K562 (cell line): Measurements from ENCODE around the gene LRRC19. TPM values are rescaled to one million over a fixed set of nuclear protein-coding genes. Genes with fewer than 3 reads are reported as not detected.

ENCODE experiments used
- ATAC-seq: fragments of 200-7000 bp; cut with Tn5 transposase; 3 replicates; pipeline ENCODE4 v1.9.1; 2020; ENCODE audit warnings: moderate library complexity
- BruUV-seq: library from RNA; stranded (reverse); fragments of 400-500 nt; replicated peaks from 2 replicates; lab custom pipeline; 2021; lab: Mats Ljungman, UMichigan
- CTCF ChIA-PET: fragments of 300-600 bp; formaldehyde crosslinking; extraction: SDS; loops from one replicate; lab custom pipeline; 2021; ENCODE audit warnings: low intra/inter-chr PET ratio; lab: Yijun Ruan, JAX
- POLR2A ChIA-PET: fragments of 300-600, 350-650 bp; sonication (Branson Sonifier 250); formaldehyde crosslinking; extraction: SDS; loops from one replicate; lab custom pipeline; 2021; ENCODE audit warnings: antibody characterized with exemption, inconsistent platforms; lab: Yijun Ruan, JAX
- DNase-seq, 4 experiments: peaks; one replicate each; pipeline versions ENCODE4 v3.0.0 to v3.0.0-alpha.2; 2011 to 2018; ENCODE audit warnings: low spot score in 3 of 4, mixed read lengths in 3 of 4; ENCODE audit errors: extremely low read depth in 1 of 4
- FAIRE-seq: peaks from 2 replicates; lab custom pipeline; 2011; peaks lifted over from hg19 to GRCh38; lab: Jason Lieb, UNC
- H2AFZ ChIP-seq: 2 replicates; pipeline ENCODE4 v1.6.0; 2011; ENCODE audit warnings: low read depth, low read length, control low read depth, inconsistent platforms
- H3K27ac ChIP-seq: fragments of 200-600 bp; 3 replicates; pipeline ENCODE4 v1.8.0; 2011; ENCODE audit warnings: low read depth, mild to moderate bottlenecking, control low read depth, inconsistent platforms, low read length, moderate library complexity, mixed read lengths; ENCODE audit errors: extremely low read depth
- H3K27me3 ChIP-seq, 2 experiments: fragments of 300-600 bp in 1 of 2; 2 replicates in 1 of 2; 3 replicates in 1 of 2; pipeline versions ENCODE4 v1.6.0 to v1.8.0; 2011; ENCODE audit warnings: inconsistent platforms in 2 of 2, low read length in 2 of 2, mild to moderate bottlenecking in 1 of 2, mixed read lengths in 1 of 2, moderate library complexity in 1 of 2; ENCODE audit not compliant: control insufficient read depth in 2 of 2, insufficient read depth in 2 of 2
- H3K36me3 ChIP-seq: fragments of 300-600 bp; 3 replicates; pipeline ENCODE4 v1.8.0; 2011; ENCODE audit warnings: mild to moderate bottlenecking, low read length, inconsistent platforms; ENCODE audit not compliant: control insufficient read depth, insufficient read depth
- H3K4me1 ChIP-seq, 2 experiments: fragments of 200-600 bp in 1 of 2; replicated peaks in 1 of 2; 2 replicates in 1 of 2; 3 replicates in 1 of 2; pipeline versions ENCODE4 v1.5.1 to v1.8.0; 2011; ENCODE audit warnings: inconsistent platforms in 2 of 2, low read length in 2 of 2, mild to moderate bottlenecking in 1 of 2, mixed read lengths in 1 of 2, moderate library complexity in 1 of 2; ENCODE audit not compliant: control insufficient read depth in 2 of 2, insufficient read depth in 2 of 2
- H3K4me2 ChIP-seq: 2 replicates; pipeline ENCODE4 v1.6.1; 2011; ENCODE audit warnings: low read length, control low read depth, inconsistent platforms, mixed read lengths; ENCODE audit not compliant: insufficient read depth
- H3K4me3 ChIP-seq: fragments of 200-600 bp; sonication (generic), shearing (Covaris generic); 2 replicates; pipeline ENCODE4 v1.5.1; 2016; ENCODE audit warnings: control low read depth, inconsistent platforms
- H3K79me2 ChIP-seq: fragments of 200-600 bp; 3 replicates; pipeline ENCODE4 v1.8.0; 2011; ENCODE audit warnings: low read length, inconsistent platforms; ENCODE audit not compliant: control insufficient read depth, insufficient read depth
- H3K9ac ChIP-seq, 2 experiments: 2 replicates each; pipeline versions ENCODE4 v1.6.0 to v1.6.1; 2011; ENCODE audit warnings: low read depth in 2 of 2, low read length in 2 of 2, control low read depth in 1 of 2, inconsistent platforms in 1 of 2, mild to moderate bottlenecking in 1 of 2, mixed read lengths in 1 of 2; ENCODE audit not compliant: insufficient read depth in 1 of 2
- H3K9me1 ChIP-seq: one replicate; pipeline ENCODE4 v1.6.0; 2011; ENCODE audit warnings: inconsistent platforms, mild to moderate bottlenecking, low read length, moderate library complexity; ENCODE audit not compliant: control insufficient read depth, insufficient read depth
- H3K9me3 ChIP-seq: replicated peaks from 2 replicates; pipeline ENCODE4 v1.5.1; 2011; ENCODE audit warnings: low read depth, low read length, inconsistent platforms; ENCODE audit not compliant: control insufficient read depth, insufficient read depth
- H4K20me1 ChIP-seq: replicated peaks from 2 replicates; pipeline ENCODE4 v1.6.1; 2011; ENCODE audit warnings: low read length, inconsistent platforms, mixed read lengths; ENCODE audit not compliant: control insufficient read depth, insufficient read depth
- ATF3 ChIP-seq, 2 experiments: fragments of 450-650 bp in 1 of 2; sonication (generic) in 1 of 2; formaldehyde crosslinking in 1 of 2; IDR thresholded peaks in 1 of 2; conservative IDR thresholded peaks in 1 of 2; 2 replicates each; pipeline versions ENCODE4 v1.6.1 to v1.8.1; 2016 to 2023; ENCODE audit warnings: mild to moderate bottlenecking in 2 of 2, moderate library complexity in 2 of 2, inconsistent platforms in 1 of 2, missing genetic modification reagents in 1 of 2
- CREB1 ChIP-seq, 2 experiments: sonication (generic) in 1 of 2; formaldehyde crosslinking in 1 of 2; IDR thresholded peaks; 2 replicates each; pipeline versions ENCODE4 v1.6.1 to v1.8.0; 2012 to 2022; ENCODE audit warnings: inconsistent platforms in 1 of 2, mild to moderate bottlenecking in 1 of 2, missing genetic modification reagents in 1 of 2, moderate library complexity in 1 of 2
- MCM3 ChIP-seq: fragments of 450-650 bp; IDR thresholded peaks from 2 replicates; pipeline ENCODE4 v1.6.1; 2016
- PCBP2 ChIP-seq: fragments of 200-400 bp; formaldehyde crosslinking; IDR thresholded peaks from 2 replicates; pipeline ENCODE4 v1.6.1; 2018; ENCODE audit warnings: low read length, low read depth, mild to moderate bottlenecking, moderate library complexity; ENCODE audit not compliant: poor library complexity, severe bottlenecking
- POLR2A ChIP-seq: fragments of 450-650 bp; conservative IDR thresholded peaks from 2 replicates; pipeline ENCODE4 v1.6.1; 2016
- PRMT5 ChIP-seq: sonication (generic); formaldehyde crosslinking; IDR thresholded peaks from 2 replicates; pipeline ENCODE4 v1.5.0; 2020; ENCODE audit warnings: missing genetic modification reagents
- RBM34 ChIP-seq: fragments of 200-400 bp; formaldehyde crosslinking; IDR thresholded peaks from 2 replicates; pipeline ENCODE4 v1.6.1; 2018; ENCODE audit warnings: low read length, borderline replicate concordance; ENCODE audit not compliant: insufficient read depth
- TRIM25 ChIP-seq: fragments of 450-650 bp; IDR thresholded peaks from 2 replicates; pipeline ENCODE4 v1.7.0; 2016; ENCODE audit warnings: borderline replicate concordance
- VEZF1 ChIP-seq: fragments of 200-800 bp; sonication (Bioruptor generic); IDR thresholded peaks from 2 replicates; pipeline ENCODE4 v1.6.1; 2017; ENCODE audit warnings: missing genetic modification characterization, missing compliant biosample characterization
- ZBTB5 ChIP-seq: fragments of 450-650 bp; IDR thresholded peaks from 2 replicates; pipeline ENCODE4 v1.6.1; 2017; ENCODE audit warnings: antibody characterized with exemption
- WGBS: fragments of 100-300 bp; shearing (Covaris generic); methylation state at CpG from one replicate; pipeline ENCODE4 v1.1.6; 2016; ENCODE audit warnings: low coverage, mixed read lengths; ENCODE audit not compliant: insufficient coverage; ENCODE audit errors: missing lambda C conversion rate; 5-methylcytosine and 5-hydroxymethylcytosine counted together
- in situ Hi-C: fragments of 300-500 bp; cut with MboI; formaldehyde crosslinking; loops from 4 replicates; pipeline ENCODE4 v1.15.0; 2018; ENCODE audit warnings: inconsistent platforms, mixed read lengths
- intact Hi-C: fragments of 100-400 bp; cut with micrococcal nuclease; formaldehyde crosslinking; loops from 2 replicates; pipeline ENCODE4 v1.14.2; 2022
- polyA plus RNA-seq, 8 experiments: library from polyadenylated mRNA; depleted of rRNA in 4 of 8; stranded (reverse) in 5 of 8; unstranded in 3 of 8; fragments of >200 nt; fragmentation: Nextera tagmentation in 2 of 8; fragmentation: Illumina TruSeq in 1 of 8; extraction: Ambion mirVana in 2 of 8; extraction: Trizol in 1 of 8; gene quantifications; 2 replicates each; pipeline versions ENCODE4 v1.2.1 to v1.2.3, GENCODE V29; 2011 to 2014; ENCODE audit warnings: inconsistent platforms in 1 of 8, missing spikeins in 1 of 8
- total RNA-seq, 7 experiments: library from RNA; depleted of rRNA in 6 of 7; stranded (reverse); fragments of >200 nt in 6 of 7; fragmentation: Illumina TruSeq in 2 of 7; extraction: Trizol in 2 of 7; gene quantifications; 2 replicates each; pipeline versions ENCODE4 v1.2.1 to v1.2.3, GENCODE V29; 2011 to 2021; ENCODE audit warnings: low replicate concordance in 1 of 7
- TF ChIP-seq, protein P1 (sequence below): fragments of 450-650 bp; IDR thresholded peaks from 2 replicates; pipeline ENCODE4 v1.6.1; 2014; ENCODE audit warnings: low read depth, mild to moderate bottlenecking, moderate library complexity, borderline replicate concordance

The LRRC19 gene
- total and polyA plus RNA-seq, 9 of the 15 experiments (the other 6 are each of a cell fraction or from before 2014, with no cell fraction given): not detected

GRCh38 chr9:26946753-26947727, 58.4 kb downstream of the LRRC19 start, which contains the start of gene PLAA:
PLAA (minus strand) TSS chr9:26947242; CDS start chr9:26947045, 197 bp downstream.
- Histone ChIP-seq H4K20me1 (no peaks in the 10 kb centered on the region), H3K36me3 (0 out of 3 replicates have a peak, but pooled peaks cover 5% of the 10 kb centered on the region), H3K9me3 (no peaks in the 10 kb centered on the region), H3K4me2 (peak within 1 kb of the TSS; percentile 69), H3K9ac (peak within 1 kb of the TSS; percentile 85 to 95), H3K27ac (peak within 1 kb of the TSS; percentile 96), H2AFZ (peak within 1 kb of the TSS; percentile 91), H3K79me2 (peaks cover 47% of the 10 kb centered on the region), H3K9me1 (no peaks in the 10 kb centered on the region), H3K27me3 (no peaks in the 10 kb centered on the region), H3K4me3 (peak within 1 kb of the TSS; percentile 71), H3K4me1 (no peaks in the 10 kb centered on the region; a peak in 3 of 5 replicates)
- intact Hi-C loops (no loop called here), in situ Hi-C loops (no loop called here)
- no peak for FAIRE-seq
- BruUV-seq: no TSS peak
- ChIA-PET CTCF (no interaction called here), POLR2A (interaction anchor here (1.3 kb wide), 1 partner anchor 9 kb away, joined by 6 read pairs; the partner anchor contains the start of gene IFT74)
- 2% methylated on average over 9 of the region's 76 CpGs for WGBS
- peak; percentile 89 for ATAC-seq
- peak; percentile 48 to 83 (median 60) for DNase-seq
- TF ChIP-seq, protein P1, sequence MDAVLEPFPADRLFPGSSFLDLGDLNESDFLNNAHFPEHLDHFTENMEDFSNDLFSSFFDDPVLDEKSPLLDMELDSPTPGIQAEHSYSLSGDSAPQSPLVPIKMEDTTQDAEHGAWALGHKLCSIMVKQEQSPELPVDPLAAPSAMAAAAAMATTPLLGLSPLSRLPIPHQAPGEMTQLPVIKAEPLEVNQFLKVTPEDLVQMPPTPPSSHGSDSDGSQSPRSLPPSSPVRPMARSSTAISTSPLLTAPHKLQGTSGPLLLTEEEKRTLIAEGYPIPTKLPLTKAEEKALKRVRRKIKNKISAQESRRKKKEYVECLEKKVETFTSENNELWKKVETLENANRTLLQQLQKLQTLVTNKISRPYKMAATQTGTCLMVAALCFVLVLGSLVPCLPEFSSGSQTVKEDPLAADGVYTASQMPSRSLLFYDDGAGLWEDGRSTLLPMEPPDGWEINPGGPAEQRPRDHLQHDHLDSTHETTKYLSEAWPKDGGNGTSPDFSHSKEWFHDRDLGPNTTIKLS: peak; percentile 78; the same call in 1 of the 2 replicates
- TF ChIP-seq VEZF1 (CRISPR knock-in tag) (no peak), ATF3 (IDR thresholded peaks at IDR 0.05) (no peak), ATF3 (CRISPR knock-in tag; conservative IDR thresholded peaks at IDR 0.05) (no peak), PRMT5 (CRISPR knock-in tag) (no peak), ZBTB5 (no peak), POLR2A (peak; percentile 61; the same call in 1 of the 2 replicates), TRIM25 (no peak), MCM3 (no peak), RBM34 (no peak), PCBP2 (no peak), CREB1 (IDR thresholded peaks at IDR 0.05) (peak; percentile 96), CREB1 (CRISPR knock-in tag; IDR thresholded peaks at IDR 0.05) (peak; percentile 94)
